ENCODE data around the gene DNAJC18.

Gene DNAJC18

DNA sequence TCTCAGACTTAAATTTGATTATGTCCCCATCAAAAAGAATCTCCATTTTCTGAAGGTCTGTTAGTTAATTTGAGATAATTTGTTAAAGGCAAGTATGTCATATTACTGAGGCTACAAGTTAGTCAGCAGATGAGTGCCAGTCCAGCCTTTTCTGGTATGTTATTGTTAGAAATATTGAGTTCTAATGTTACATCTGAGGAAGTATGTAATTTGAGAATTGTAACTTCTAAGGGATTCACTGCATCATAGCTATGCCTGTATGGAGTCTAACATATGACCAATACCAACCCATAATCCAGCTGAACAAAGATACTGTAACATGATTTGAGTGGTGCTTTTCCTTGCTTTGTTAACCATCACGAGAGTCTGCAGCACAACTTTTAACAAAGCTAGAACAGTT lies 70.1 kb downstream of the DNAJC18 start (continued):
- TF ChIP-seq, protein P1, sequence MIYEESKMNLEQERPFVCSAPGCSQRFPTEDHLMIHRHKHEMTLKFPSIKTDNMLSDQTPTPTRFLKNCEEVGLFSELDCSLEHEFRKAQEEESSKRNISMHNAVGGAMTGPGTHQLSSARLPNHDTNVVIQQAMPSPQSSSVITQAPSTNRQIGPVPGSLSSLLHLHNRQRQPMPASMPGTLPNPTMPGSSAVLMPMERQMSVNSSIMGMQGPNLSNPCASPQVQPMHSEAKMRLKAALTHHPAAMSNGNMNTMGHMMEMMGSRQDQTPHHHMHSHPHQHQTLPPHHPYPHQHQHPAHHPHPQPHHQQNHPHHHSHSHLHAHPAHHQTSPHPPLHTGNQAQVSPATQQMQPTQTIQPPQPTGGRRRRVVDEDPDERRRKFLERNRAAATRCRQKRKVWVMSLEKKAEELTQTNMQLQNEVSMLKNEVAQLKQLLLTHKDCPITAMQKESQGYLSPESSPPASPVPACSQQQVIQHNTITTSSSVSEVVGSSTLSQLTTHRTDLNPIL (CRISPR knock-in tag; IDR thresholded peaks at IDR 0.05; ENCODE audit: low read depth): no peak
- no peak for TF ChIP-seq SNAI2 (CRISPR knock-in tag; IDR thresholded peaks at IDR 0.05)

DNA sequence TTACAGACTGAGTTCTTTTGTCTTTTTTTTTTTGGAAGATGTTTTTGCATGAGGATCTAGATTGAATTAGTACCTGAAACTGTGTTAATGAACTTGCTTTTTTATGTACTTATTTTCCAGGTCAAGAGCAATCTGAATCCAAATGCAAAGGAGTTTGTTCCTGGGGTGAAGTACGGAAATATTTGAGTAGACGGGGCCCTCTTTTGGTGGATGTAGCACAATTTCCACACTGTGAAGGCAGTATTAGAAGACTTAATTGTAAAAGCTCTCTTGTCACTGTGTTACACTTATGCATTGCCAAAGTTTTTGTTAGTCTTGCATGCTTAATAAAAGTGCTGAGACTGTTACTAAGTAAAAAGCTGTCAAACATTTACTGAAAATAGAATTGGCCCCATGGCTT lies 70.7 kb downstream of the DNAJC18 start:
- TF ChIP-seq, protein P2, sequence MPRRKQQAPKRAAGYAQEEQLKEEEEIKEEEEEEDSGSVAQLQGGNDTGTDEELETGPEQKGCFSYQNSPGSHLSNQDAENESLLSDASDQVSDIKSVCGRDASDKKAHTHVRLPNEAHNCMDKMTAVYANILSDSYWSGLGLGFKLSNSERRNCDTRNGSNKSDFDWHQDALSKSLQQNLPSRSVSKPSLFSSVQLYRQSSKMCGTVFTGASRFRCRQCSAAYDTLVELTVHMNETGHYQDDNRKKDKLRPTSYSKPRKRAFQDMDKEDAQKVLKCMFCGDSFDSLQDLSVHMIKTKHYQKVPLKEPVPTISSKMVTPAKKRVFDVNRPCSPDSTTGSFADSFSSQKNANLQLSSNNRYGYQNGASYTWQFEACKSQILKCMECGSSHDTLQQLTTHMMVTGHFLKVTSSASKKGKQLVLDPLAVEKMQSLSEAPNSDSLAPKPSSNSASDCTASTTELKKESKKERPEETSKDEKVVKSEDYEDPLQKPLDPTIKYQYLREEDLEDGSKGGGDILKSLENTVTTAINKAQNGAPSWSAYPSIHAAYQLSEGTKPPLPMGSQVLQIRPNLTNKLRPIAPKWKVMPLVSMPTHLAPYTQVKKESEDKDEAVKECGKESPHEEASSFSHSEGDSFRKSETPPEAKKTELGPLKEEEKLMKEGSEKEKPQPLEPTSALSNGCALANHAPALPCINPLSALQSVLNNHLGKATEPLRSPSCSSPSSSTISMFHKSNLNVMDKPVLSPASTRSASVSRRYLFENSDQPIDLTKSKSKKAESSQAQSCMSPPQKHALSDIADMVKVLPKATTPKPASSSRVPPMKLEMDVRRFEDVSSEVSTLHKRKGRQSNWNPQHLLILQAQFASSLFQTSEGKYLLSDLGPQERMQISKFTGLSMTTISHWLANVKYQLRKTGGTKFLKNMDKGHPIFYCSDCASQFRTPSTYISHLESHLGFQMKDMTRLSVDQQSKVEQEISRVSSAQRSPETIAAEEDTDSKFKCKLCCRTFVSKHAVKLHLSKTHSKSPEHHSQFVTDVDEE (CRISPR knock-in tag; IDR thresholded peaks at IDR 0.05): no peak
- TF ChIP-seq ESRRG (CRISPR knock-in tag; IDR thresholded peaks at IDR 0.05) (no peak), ZNF8 (CRISPR knock-in tag; IDR thresholded peaks at IDR 0.05) (no peak), ZC3H10 (CRISPR knock-in tag; IDR thresholded peaks at IDR 0.05) (no peak), ARNTL (CRISPR knock-in tag; IDR thresholded peaks at IDR 0.05; ENCODE audit: borderline replicate concordance, low read depth) (no peak), SNAI2 (CRISPR knock-in tag; IDR thresholded peaks at IDR 0.05) (no peak), ZNF70 (CRISPR knock-in tag; IDR thresholded peaks at IDR 0.05) (no peak), ZFP30 (CRISPR knock-in tag; IDR thresholded peaks at IDR 0.05) (no peak), ISL1 (CRISPR knock-in tag; IDR thresholded peaks at IDR 0.05) (no peak), TCF4 (CRISPR knock-in tag; IDR thresholded peaks at IDR 0.05; ENCODE audit: borderline replicate concordance) (no peak), ZFP3 (CRISPR knock-in tag; IDR thresholded peaks at IDR 0.05) (no peak)
- TF ChIP-seq, protein P3, sequence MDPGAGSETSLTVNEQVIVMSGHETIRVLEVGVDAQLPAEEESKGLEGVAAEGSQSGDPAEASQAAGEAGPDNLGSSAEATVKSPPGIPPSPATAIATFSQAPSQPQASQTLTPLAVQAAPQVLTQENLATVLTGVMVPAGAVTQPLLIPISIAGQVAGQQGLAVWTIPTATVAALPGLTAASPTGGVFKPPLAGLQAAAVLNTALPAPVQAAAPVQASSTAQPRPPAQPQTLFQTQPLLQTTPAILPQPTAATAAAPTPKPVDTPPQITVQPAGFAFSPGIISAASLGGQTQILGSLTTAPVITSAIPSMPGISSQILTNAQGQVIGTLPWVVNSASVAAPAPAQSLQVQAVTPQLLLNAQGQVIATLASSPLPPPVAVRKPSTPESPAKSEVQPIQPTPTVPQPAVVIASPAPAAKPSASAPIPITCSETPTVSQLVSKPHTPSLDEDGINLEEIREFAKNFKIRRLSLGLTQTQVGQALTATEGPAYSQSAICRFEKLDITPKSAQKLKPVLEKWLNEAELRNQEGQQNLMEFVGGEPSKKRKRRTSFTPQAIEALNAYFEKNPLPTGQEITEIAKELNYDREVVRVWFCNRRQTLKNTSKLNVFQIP (CRISPR knock-in tag; IDR thresholded peaks at IDR 0.05; ENCODE audit: borderline replicate concordance, low read depth): no peak
- TF ChIP-seq, protein P4, sequence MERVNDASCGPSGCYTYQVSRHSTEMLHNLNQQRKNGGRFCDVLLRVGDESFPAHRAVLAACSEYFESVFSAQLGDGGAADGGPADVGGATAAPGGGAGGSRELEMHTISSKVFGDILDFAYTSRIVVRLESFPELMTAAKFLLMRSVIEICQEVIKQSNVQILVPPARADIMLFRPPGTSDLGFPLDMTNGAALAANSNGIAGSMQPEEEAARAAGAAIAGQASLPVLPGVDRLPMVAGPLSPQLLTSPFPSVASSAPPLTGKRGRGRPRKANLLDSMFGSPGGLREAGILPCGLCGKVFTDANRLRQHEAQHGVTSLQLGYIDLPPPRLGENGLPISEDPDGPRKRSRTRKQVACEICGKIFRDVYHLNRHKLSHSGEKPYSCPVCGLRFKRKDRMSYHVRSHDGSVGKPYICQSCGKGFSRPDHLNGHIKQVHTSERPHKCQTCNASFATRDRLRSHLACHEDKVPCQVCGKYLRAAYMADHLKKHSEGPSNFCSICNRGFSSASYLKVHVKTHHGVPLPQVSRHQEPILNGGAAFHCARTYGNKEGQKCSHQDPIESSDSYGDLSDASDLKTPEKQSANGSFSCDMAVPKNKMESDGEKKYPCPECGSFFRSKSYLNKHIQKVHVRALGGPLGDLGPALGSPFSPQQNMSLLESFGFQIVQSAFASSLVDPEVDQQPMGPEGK (CRISPR knock-in tag; IDR thresholded peaks at IDR 0.05; ENCODE audit: borderline replicate concordance): no peak
- peak; percentile 30 for ATAC-seq

DNA sequence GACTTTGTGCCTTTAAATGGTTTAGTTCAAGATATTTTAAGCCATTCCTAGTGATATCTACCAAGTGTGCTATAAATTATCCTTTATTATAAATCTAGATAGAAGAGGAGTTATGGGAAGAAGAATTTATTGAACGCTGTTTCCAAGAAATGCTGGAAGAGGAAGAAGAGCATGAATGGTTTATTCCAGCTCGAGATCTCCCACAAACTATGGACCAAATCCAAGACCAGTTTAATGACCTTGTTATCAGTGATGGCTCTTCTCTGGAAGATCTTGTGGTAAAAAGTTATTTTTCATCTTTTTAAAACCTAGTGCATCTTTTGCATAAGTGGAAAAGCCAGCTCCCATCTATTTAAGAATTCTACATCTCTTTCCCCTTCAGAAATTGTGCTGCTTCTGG lies 74.9 kb downstream of the DNAJC18 start:
- ATAC-seq: no peak
- TF ChIP-seq OSR1 (CRISPR knock-in tag; IDR thresholded peaks at IDR 0.05): no peak
- TF ChIP-seq ARNTL (CRISPR knock-in tag; IDR thresholded peaks at IDR 0.05; ENCODE audit: borderline replicate concordance, low read depth): no peak
- no peak for TF ChIP-seq RARB (CRISPR knock-in tag; IDR thresholded peaks at IDR 0.05)
- TF ChIP-seq, protein P2 (CRISPR knock-in tag; IDR thresholded peaks at IDR 0.05): no peak
- no peak for TF ChIP-seq CSDC2 (CRISPR knock-in tag; IDR thresholded peaks at IDR 0.05)
- no peak for TF ChIP-seq ZNF70 (CRISPR knock-in tag; IDR thresholded peaks at IDR 0.05)
- TF ChIP-seq ZNF8 (CRISPR knock-in tag; IDR thresholded peaks at IDR 0.05): no peak
- TF ChIP-seq TOX (CRISPR knock-in tag; IDR thresholded peaks at IDR 0.05; ENCODE audit: borderline replicate concordance): no peak
- TF ChIP-seq, protein P5, sequence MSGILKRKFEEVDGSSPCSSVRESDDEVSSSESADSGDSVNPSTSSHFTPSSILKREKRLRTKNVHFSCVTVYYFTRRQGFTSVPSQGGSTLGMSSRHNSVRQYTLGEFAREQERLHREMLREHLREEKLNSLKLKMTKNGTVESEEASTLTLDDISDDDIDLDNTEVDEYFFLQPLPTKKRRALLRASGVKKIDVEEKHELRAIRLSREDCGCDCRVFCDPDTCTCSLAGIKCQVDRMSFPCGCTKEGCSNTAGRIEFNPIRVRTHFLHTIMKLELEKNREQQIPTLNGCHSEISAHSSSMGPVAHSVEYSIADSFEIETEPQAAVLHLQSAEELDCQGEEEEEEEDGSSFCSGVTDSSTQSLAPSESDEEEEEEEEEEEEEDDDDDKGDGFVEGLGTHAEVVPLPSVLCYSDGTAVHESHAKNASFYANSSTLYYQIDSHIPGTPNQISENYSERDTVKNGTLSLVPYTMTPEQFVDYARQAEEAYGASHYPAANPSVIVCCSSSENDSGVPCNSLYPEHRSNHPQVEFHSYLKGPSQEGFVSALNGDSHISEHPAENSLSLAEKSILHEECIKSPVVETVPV (CRISPR knock-in tag; IDR thresholded peaks at IDR 0.05): no peak
- TF ChIP-seq BACH2 (CRISPR knock-in tag; IDR thresholded peaks at IDR 0.05; ENCODE audit: borderline replicate concordance): no peak
- no peak for TF ChIP-seq PPARA (CRISPR knock-in tag; IDR thresholded peaks at IDR 0.05; ENCODE audit: borderline replicate concordance)
- no peak for TF ChIP-seq ZC3H10 (CRISPR knock-in tag; IDR thresholded peaks at IDR 0.05)
- TF ChIP-seq, protein P3 (CRISPR knock-in tag; IDR thresholded peaks at IDR 0.05; ENCODE audit: borderline replicate concordance, low read depth): no peak
- TF ChIP-seq ESRRG (CRISPR knock-in tag; IDR thresholded peaks at IDR 0.05): no peak
- TF ChIP-seq ZFP30 (CRISPR knock-in tag; IDR thresholded peaks at IDR 0.05): no peak
- TF ChIP-seq, protein P4 (CRISPR knock-in tag; IDR thresholded peaks at IDR 0.05; ENCODE audit: borderline replicate concordance): no peak
- TF ChIP-seq ISL1 (CRISPR knock-in tag; IDR thresholded peaks at IDR 0.05): no peak
